Activated gamma-delta T cell treated with Interleukin-2 at 50 U/mL for 16 hours (primary cell): Measurements from ENCODE around the gene ILDR1.
"Not testable (repeated sequence)": the region's sequence is repeated elsewhere in the genome, so short reads cannot be mapped to it uniquely, and the experiment has no call there.

ENCODE experiments used
- DNase-seq: peaks from one replicate; pipeline ENCODE4 v3.0.0-alpha.2; 2020

Gene ILDR1

GRCh38 chr3:121942116-121942786, 79.8 kb downstream of the ILDR1 start:
- DNase-seq = no peak

GRCh38 chr3:121941592-121941991, 80.5 kb downstream of the ILDR1 start:
- DNase-seq = no peak

GRCh38 chr3:121938141-121938855, 83.7 kb downstream of the ILDR1 start:
- DNase-seq = not testable (repeated sequence)
